Upper lobe of left lung (tissue), 6 donors: ENCODE measurements around the gene PIGN. TPM values are rescaled to one million over a fixed set of nuclear protein-coding genes. Genes with fewer than 3 reads are reported as not detected.

ENCODE experiments used
- ATAC-seq, 2 donors: fragments of 200-7000 bp; cut with Tn5 transposase; one replicate each; pipeline ENCODE4 v1.9.1; 2022; ENCODE audit warnings: mild to moderate bottlenecking in 2 of 2, moderate library complexity in 2 of 2; ENCODE audit not compliant: low FRiP score in 2 of 2
- DNase-seq, 2 donors: peaks; one replicate each; pipeline ENCODE4 v3.0.0-alpha.2; 2019 to 2020
- H3K27ac ChIP-seq, 4 donors: fragments of 200-600 bp; sonication (generic); one replicate each; pipeline ENCODE4 v1.5.1; 2016 to 2019
- H3K27me3 ChIP-seq, 4 donors: fragments of 200-600 bp; sonication (generic); one replicate each; pipeline ENCODE4 v1.5.1; 2017 to 2019
- H3K36me3 ChIP-seq, 4 donors: fragments of 200-600 bp; sonication (generic); one replicate each; pipeline ENCODE4 v1.5.1; 2016 to 2019
- H3K4me1 ChIP-seq, 4 donors: fragments of 200-600 bp; sonication (generic); one replicate each; pipeline ENCODE4 v1.5.1; 2018 to 2019
- H3K4me3 ChIP-seq, 4 donors: fragments of 200-600 bp; sonication (generic); one replicate each; pipeline ENCODE4 v1.5.1; 2017 to 2019; ENCODE audit warnings: mild to moderate bottlenecking in 2 of 4, moderate library complexity in 1 of 4
- H3K9me3 ChIP-seq, 4 donors: fragments of 200-600 bp; sonication (generic); one replicate each; pipeline ENCODE4 v1.5.1; 2018 to 2019
- EP300 ChIP-seq, 4 donors: sonication (generic); formaldehyde crosslinking; IDR thresholded peaks; one replicate each; pipeline ENCODE4 v1.5.1; 2017; ENCODE audit warnings: antibody characterized with exemption in 4 of 4, control low read depth in 2 of 4
- POLR2A ChIP-seq, 4 donors: fragments of 450-650 bp; IDR thresholded peaks; one replicate each; pipeline ENCODE4 v1.5.1; 2016 to 2017; ENCODE audit warnings: antibody characterized with exemption in 4 of 4, mild to moderate bottlenecking in 2 of 4
- POLR2AphosphoS5 ChIP-seq, 2 donors: sonication (generic); formaldehyde crosslinking; IDR thresholded peaks; one replicate each; pipeline ENCODE4 v1.5.1; 2017; ENCODE audit warnings: antibody characterized with exemption in 2 of 2
- WGBS, 2 donors: methylation state at CpG; one replicate each; pipeline ENCODE4 v1.1.5; 2017 to 2018; 5-methylcytosine and 5-hydroxymethylcytosine counted together
- total RNA-seq, 6 donors: library from RNA; depleted of rRNA in 4 of 6; stranded (reverse); fragments of >200 nt in 4 of 6; gene quantifications; one replicate each; pipeline versions ENCODE4 v1.1.0 to v1.2.1, GENCODE V29; 2016 to 2021
- TF ChIP-seq, protein P1 (sequence below), 6 experiments: fragments of 450-650 bp in 4 of 6; fragments of 200-600 bp in 2 of 6; sonication (generic) in 2 of 6; IDR thresholded peaks; one replicate each; pipeline ENCODE4 v1.5.1; 2016 to 2019; ENCODE audit warnings: antibody characterized with exemption in 6 of 6
- donor health status: DM: no; HTN: no; CAD: no; lungs with moderate emphysema.
- donor health status: DM: no; HTN: yes; CAD: no; lungs with severe emphysema.

The PIGN gene
- total RNA-seq, 6 donors from 2014 or later = 16.9 to 36.2 (median 21.7) TPM

DNA sequence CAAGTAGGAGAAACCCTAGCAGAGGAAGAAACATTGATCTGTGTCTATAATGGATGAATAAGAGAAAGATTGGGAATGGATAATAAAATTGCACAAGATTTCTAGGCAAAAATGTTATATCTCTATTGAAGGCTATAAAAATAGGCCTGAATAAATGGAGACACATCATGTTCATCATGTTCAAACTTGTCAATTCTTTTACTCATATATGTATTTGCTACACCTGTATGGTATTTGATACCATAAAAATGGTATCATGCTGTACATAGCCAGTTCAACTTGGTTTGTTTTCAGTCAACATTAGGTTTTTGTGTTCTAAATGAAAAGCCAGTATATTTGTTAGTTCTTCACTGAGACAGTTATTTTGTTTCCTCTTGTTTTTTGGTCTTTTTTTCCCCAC, 161.9 kb downstream of the PIGN start:
- Histone ChIP-seq H3K27me3 (no peaks in the 10 kb centered on the region), H3K4me1 (no peaks in the 10 kb centered on the region), H3K4me3 (no peak overlapping the region), H3K9me3 (no peaks in the 10 kb centered on the region), H3K27ac (no peak overlapping the region), H3K36me3 (no peaks in the 10 kb centered on the region)
- no peak for ATAC-seq
- TF ChIP-seq POLR2A (IDR thresholded peaks at IDR 0.05) = no peak
- no peak for TF ChIP-seq POLR2AphosphoS5 (IDR thresholded peaks at IDR 0.05)
- TF ChIP-seq EP300 (IDR thresholded peaks at IDR 0.05) = no peak
- TF ChIP-seq, protein P1, sequence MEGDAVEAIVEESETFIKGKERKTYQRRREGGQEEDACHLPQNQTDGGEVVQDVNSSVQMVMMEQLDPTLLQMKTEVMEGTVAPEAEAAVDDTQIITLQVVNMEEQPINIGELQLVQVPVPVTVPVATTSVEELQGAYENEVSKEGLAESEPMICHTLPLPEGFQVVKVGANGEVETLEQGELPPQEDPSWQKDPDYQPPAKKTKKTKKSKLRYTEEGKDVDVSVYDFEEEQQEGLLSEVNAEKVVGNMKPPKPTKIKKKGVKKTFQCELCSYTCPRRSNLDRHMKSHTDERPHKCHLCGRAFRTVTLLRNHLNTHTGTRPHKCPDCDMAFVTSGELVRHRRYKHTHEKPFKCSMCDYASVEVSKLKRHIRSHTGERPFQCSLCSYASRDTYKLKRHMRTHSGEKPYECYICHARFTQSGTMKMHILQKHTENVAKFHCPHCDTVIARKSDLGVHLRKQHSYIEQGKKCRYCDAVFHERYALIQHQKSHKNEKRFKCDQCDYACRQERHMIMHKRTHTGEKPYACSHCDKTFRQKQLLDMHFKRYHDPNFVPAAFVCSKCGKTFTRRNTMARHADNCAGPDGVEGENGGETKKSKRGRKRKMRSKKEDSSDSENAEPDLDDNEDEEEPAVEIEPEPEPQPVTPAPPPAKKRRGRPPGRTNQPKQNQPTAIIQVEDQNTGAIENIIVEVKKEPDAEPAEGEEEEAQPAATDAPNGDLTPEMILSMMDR (IDR thresholded peaks at IDR 0.05) = no peak
- no peak for DNase-seq

DNA sequence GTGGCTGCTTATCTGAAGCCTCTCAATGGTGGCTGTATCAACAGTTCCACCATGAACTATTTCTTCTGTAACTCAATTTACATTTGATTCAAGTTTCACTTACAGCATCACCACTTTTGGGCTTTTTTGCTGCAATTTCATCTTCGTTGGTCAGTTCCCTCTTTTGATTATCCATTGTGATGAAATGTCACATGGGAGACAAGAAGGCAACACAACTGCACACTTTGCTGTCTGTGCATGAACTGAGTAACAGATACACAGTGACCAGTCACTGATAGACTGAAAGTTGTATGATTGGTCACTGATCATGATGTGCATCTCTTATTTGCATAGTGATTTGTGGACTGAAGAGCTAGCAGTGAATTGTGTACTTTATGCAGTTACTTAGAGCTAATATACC, 163.3 kb downstream of the PIGN start:
- H3K36me3 ChIP-seq = no peaks in the 10 kb centered on the region
- H3K4me1 ChIP-seq = peaks cover 0 to under 1% (median 0%) of the 10 kb centered on the region in 4 donors
- H3K27ac ChIP-seq = no peak overlapping the region
- no peak for ATAC-seq
- WGBS, 2 donors = 87 to 94% methylated on average over 1 of the region's 1 CpG
- no peak overlapping the region for H3K4me3 ChIP-seq
- no peaks in the 10 kb centered on the region for H3K9me3 ChIP-seq
- DNase-seq = no peak
- TF ChIP-seq POLR2A (IDR thresholded peaks at IDR 0.05) = no peak
- TF ChIP-seq, protein P1 (IDR thresholded peaks at IDR 0.05) = no peak
- H3K27me3 ChIP-seq = no peaks in the 10 kb centered on the region

DNA sequence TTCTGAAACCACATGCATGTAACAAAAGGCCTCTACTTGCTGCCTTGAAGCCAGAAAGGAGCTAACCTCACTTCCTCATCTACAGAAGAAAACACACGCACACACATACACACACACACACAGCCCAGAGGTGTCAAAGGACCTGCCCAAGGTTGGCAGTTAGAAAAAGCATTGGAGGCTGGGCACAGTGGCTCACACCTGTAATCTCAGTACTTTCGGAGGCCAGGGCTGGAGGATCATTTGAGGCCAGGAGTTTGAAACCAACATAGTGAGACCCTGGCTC, 168.2 kb downstream of the PIGN start:
- H3K27ac ChIP-seq = no peak overlapping the region
- H3K4me1 ChIP-seq = peaks cover 0 to 8% (median 5%) of the 10 kb centered on the region in 4 donors
- DNase-seq (no peak), ATAC-seq (no peak)
- no peak overlapping the region for H3K4me3 ChIP-seq
- WGBS, 2 donors = 67 to 96% methylated on average over 2 of the region's 2 CpGs
- no peaks in the 10 kb centered on the region for H3K36me3 ChIP-seq
- no peaks in the 10 kb centered on the region for H3K9me3 ChIP-seq
- TF ChIP-seq, protein P1 (IDR thresholded peaks at IDR 0.05) = no peak
- no peak for TF ChIP-seq EP300 (IDR thresholded peaks at IDR 0.05)
- no peak for TF ChIP-seq POLR2A (IDR thresholded peaks at IDR 0.05)
- TF ChIP-seq POLR2AphosphoS5 (IDR thresholded peaks at IDR 0.05) = no peak
- H3K27me3 ChIP-seq = no peaks in the 10 kb centered on the region

DNA sequence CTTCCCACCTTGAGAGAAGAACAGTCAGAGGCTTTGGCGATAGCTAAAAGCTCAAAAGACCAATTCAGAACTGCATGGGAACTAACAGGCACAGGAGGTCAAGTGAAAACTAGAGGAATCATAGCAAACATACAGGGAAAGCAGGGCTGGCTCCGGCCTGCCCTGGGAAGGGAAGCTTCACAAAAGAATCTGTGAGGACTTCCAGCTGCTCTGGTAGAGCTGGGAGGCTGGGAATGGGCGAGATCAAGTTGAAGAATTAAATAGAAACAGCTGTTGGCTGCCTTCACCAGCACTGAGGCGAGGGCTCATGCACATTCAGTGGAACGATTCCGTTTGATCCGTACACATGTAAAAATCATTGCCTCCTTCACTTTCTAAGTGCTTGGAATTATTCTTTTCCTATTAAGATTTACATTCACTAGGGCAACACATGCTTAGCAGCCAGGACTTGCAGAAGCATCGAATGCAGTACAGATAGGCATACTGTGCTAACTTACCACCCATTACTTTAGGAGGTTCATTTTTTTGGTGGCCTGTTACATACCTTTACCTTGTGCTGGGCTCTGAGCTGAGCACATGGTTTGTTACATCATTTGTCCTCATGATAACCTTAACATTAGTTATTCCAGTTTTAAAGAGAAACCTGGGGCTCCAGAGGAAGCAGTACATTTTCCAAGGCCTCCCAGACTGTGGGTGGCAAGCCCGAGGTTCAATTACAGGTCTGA, 168.7 kb downstream of the PIGN start:
- Histone ChIP-seq H3K4me1 (peaks cover 0 to 8% (median 5%) of the 10 kb centered on the region in 4 donors), H3K36me3 (no peaks in the 10 kb centered on the region), H3K9me3 (no peaks in the 10 kb centered on the region), H3K27ac (peak overlapping the region; percentile 3 to 46 (median 18)), H3K4me3 (no peak overlapping the region), H3K27me3 (no peaks in the 10 kb centered on the region)
- TF ChIP-seq EP300 (IDR thresholded peaks at IDR 0.05) (no peak), POLR2AphosphoS5 (IDR thresholded peaks at IDR 0.05) (peak in 1 of 2 donors; percentile 18)
- TF ChIP-seq, protein P1 (IDR thresholded peaks at IDR 0.05) = no peak
- WGBS, 2 donors = 70 to 71% methylated on average over 9 of the region's 9 CpGs
- DNase-seq (peak in 1 of 2 donors; percentile 22), ATAC-seq (peak; percentile 43 to 93)

DNA sequence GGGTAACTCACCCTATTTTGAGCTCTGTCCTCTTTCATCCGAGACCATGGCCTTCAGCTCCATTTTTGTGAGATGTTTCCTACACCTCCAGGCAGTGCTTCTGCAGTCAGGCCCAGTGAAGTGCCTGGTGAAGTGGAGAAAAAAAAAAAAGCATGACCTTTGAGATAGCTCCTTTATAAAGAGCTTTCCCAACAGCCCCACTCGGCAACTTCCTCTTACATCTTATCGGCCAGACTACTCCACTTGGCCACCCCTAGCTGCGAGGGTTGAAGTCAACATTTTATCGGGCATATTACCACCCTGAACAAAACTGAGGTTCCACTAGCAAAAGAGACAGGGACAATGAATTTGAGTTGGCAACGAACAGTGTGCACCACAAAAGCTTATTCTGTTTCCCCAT, 169.2 kb downstream of the PIGN start:
- ATAC-seq (no peak), DNase-seq (peak in 1 of 2 donors; percentile 45)

More for the DNA sequence above, 169.2 kb downstream of the PIGN start:
- Histone ChIP-seq H3K27ac (peak overlapping the region in 3 of 4 donors; percentile 3 to 46 (median 31)), H3K4me3 (no peak overlapping the region), H3K27me3 (no peaks in the 10 kb centered on the region), H3K9me3 (no peaks in the 10 kb centered on the region), H3K4me1 (peaks cover 0 to 8% (median 5%) of the 10 kb centered on the region in 4 donors), H3K36me3 (no peaks in the 10 kb centered on the region)
- TF ChIP-seq, protein P1 (IDR thresholded peaks at IDR 0.05) = no peak
- TF ChIP-seq EP300 (IDR thresholded peaks at IDR 0.05) = no peak
- no peak for TF ChIP-seq POLR2AphosphoS5 (IDR thresholded peaks at IDR 0.05)
- no peak for TF ChIP-seq POLR2A (IDR thresholded peaks at IDR 0.05)
- WGBS, 2 donors = 45 to 50% methylated on average over 6 of the region's 6 CpGs
